Urinary bladder (tissue), 4 donors: Measurements from ENCODE around the gene DYRK1A. TPM values are rescaled to one million over a fixed set of nuclear protein-coding genes. Genes with fewer than 3 reads are reported as not detected.

Source experiments
- DNase-seq: peaks from one replicate; pipeline ENCODE4 v3.0.0-alpha.2; 2015; ENCODE audit errors: extremely low spot score
- H3K27ac ChIP-seq: one replicate; pipeline ENCODE4 v1.5.1; 2013; ENCODE audit warnings: low read depth, mild to moderate bottlenecking, moderate library complexity
- H3K36me3 ChIP-seq: one replicate; pipeline ENCODE4 v1.6.1; 2013; ENCODE audit warnings: mild to moderate bottlenecking, moderate library complexity; ENCODE audit not compliant: insufficient read depth
- H3K4me1 ChIP-seq: one replicate; pipeline ENCODE4 v1.6.1; 2013; ENCODE audit warnings: mild to moderate bottlenecking, moderate library complexity; ENCODE audit not compliant: insufficient read depth
- H3K4me3 ChIP-seq: one replicate; pipeline ENCODE4 v1.5.1; 2013; ENCODE audit warnings: low read depth, low read length
- WGBS: extraction: QIAGEN DNeasy Blood & Tissue Kit; methylation state at CpG from one replicate; pipeline ENCODE4 v1.1.7; 2013; 5-methylcytosine and 5-hydroxymethylcytosine counted together
- polyA plus RNA-seq: library from polyadenylated mRNA; stranded (reverse); fragments of 200-250 nt; gene quantifications from one replicate; pipeline ENCODE4 v1.2.3, GENCODE V29; 2013
- total RNA-seq: library from RNA; depleted of rRNA; stranded (reverse); fragments of >200 nt; gene quantifications from one replicate; pipeline ENCODE4 v1.2.3, GENCODE V29; 2014
- donor health status: healthy with polysubstance abuse.
- donor health status: healthy.

The DYRK1A gene
- total and polyA plus RNA-seq, 2 donors = 29.0 to 132 TPM

- peaks cover 4% of the 10 kb centered on the region for H3K36me3 ChIP-seq
- H3K4me1 ChIP-seq = no peaks in the 10 kb centered on the region
- H3K4me3 ChIP-seq = no peak overlapping the region
- DNase-seq = no peak
- no peak overlapping the region for H3K27ac ChIP-seq
- WGBS = 93% methylated on average over 7 of the region's 7 CpGs
Measured at GRCh38 chr21:37490084-37490483, 123.5 kb downstream of the DYRK1A start.

- 78% methylated on average over 4 of the region's 4 CpGs for WGBS
- Histone ChIP-seq H3K4me3 (no peak overlapping the region), H3K27ac (no peak overlapping the region), H3K4me1 (no peaks in the 10 kb centered on the region), H3K36me3 (no peaks in the 10 kb centered on the region)
- no peak for DNase-seq
Measured at GRCh38 chr21:37496972-37497371, 130.4 kb downstream of the DYRK1A start.

GRCh38 chr21:37498664-37499063 is 132.1 kb downstream of the DYRK1A start:
- no peaks in the 10 kb centered on the region for H3K36me3 ChIP-seq
- no peak overlapping the region for H3K27ac ChIP-seq
- no peak for DNase-seq
- H3K4me1 ChIP-seq = no peaks in the 10 kb centered on the region
- H3K4me3 ChIP-seq = no peak overlapping the region
- WGBS = 97% methylated on average over 1 of the region's 1 CpG

GRCh38 chr21:37502947-37503346 is 136.4 kb downstream of the DYRK1A start:
- 92% methylated on average over 3 of the region's 3 CpGs for WGBS
- no peaks in the 10 kb centered on the region for H3K36me3 ChIP-seq
- H3K4me1 ChIP-seq = no peaks in the 10 kb centered on the region
- H3K27ac ChIP-seq = no peak overlapping the region
- DNase-seq = no peak
- H3K4me3 ChIP-seq = no peak overlapping the region

- no peaks in the 10 kb centered on the region for H3K4me1 ChIP-seq
- 95% methylated on average over 5 of the region's 5 CpGs for whole genome bisulfite sequencing
- no peaks in the 10 kb centered on the region for H3K36me3 ChIP-seq
- H3K27ac ChIP-seq = no peak overlapping the region
- H3K4me3 ChIP-seq = no peak overlapping the region
- no peak for DNase-seq
Measured at GRCh38 chr21:37503848-37504467, 137.4 kb downstream of the DYRK1A start.

- Histone ChIP-seq H3K27ac (no peak overlapping the region), H3K4me1 (no peaks in the 10 kb centered on the region), H3K4me3 (no peak overlapping the region), H3K36me3 (no peaks in the 10 kb centered on the region)
- DNase-seq = no peak
- 96% methylated on average over 12 of the region's 12 CpGs for WGBS
Measured at GRCh38 chr21:37505963-37506362, 139.4 kb downstream of the DYRK1A start.

- no peak overlapping the region for H3K4me3 ChIP-seq
- WGBS = 75% methylated on average over 3 of the region's 3 CpGs
- DNase-seq = no peak
- H3K27ac ChIP-seq = no peak overlapping the region
- H3K4me1 ChIP-seq = no peaks in the 10 kb centered on the region
- H3K36me3 ChIP-seq = peaks cover 2% of the 10 kb centered on the region
Measured at GRCh38 chr21:37507716-37508115, 141.1 kb downstream of the DYRK1A start.

GRCh38 chr21:37508341-37508740 is 141.8 kb downstream of the DYRK1A start:
- peaks cover 2% of the 10 kb centered on the region for H3K36me3 ChIP-seq
- no peak for DNase-seq
- WGBS = 82% methylated on average over 10 of the region's 10 CpGs
- H3K4me1 ChIP-seq = no peaks in the 10 kb centered on the region
- no peak overlapping the region for H3K27ac ChIP-seq
- no peak overlapping the region for H3K4me3 ChIP-seq

- Histone ChIP-seq H3K4me3 (no peak overlapping the region), H3K4me1 (no peaks in the 10 kb centered on the region), H3K36me3 (peaks cover 2% of the 10 kb centered on the region), H3K27ac (no peak overlapping the region)
- DNase-seq = no peak
- 52% methylated on average over 5 of the region's 5 CpGs for WGBS
Measured at GRCh38 chr21:37509802-37510393, 143.3 kb downstream of the DYRK1A start.

- H3K4me1 ChIP-seq = no peaks in the 10 kb centered on the region
- no peak for DNase-seq
- H3K4me3 ChIP-seq = no peak overlapping the region
- no peak overlapping the region for H3K27ac ChIP-seq
- WGBS = 96% methylated on average over 5 of the region's 5 CpGs
- peaks cover 2% of the 10 kb centered on the region for H3K36me3 ChIP-seq
Measured at GRCh38 chr21:37511848-37512247, 145.3 kb downstream of the DYRK1A start.

- Histone ChIP-seq H3K27ac (no peak overlapping the region), H3K36me3 (peaks cover 2% of the 10 kb centered on the region), H3K4me3 (no peak overlapping the region), H3K4me1 (no peaks in the 10 kb centered on the region)
- WGBS = 92% methylated on average over 3 of the region's 3 CpGs
- no peak for DNase-seq
Measured at GRCh38 chr21:37513383-37513782, 146.8 kb downstream of the DYRK1A start.

- 80% methylated on average over 8 of the region's 8 CpGs for WGBS
- no peaks in the 10 kb centered on the region for H3K4me1 ChIP-seq
- DNase-seq = no peak
- H3K36me3 ChIP-seq = peaks cover 2% of the 10 kb centered on the region
- H3K4me3 ChIP-seq = no peak overlapping the region
- no peak overlapping the region for H3K27ac ChIP-seq
Measured at GRCh38 chr21:37514038-37514667, 147.6 kb downstream of the DYRK1A start.

- 97% methylated on average over 7 of the region's 7 CpGs for WGBS
- DNase-seq = no peak
Measured at GRCh38 chr21:37516998-37517397, 150.4 kb downstream of the DYRK1A start.

GRCh38 chr21:37520801-37521200 is 154.2 kb downstream of the DYRK1A start:
- Histone ChIP-seq H3K27ac (no peak overlapping the region), H3K4me1 (no peaks in the 10 kb centered on the region), H3K4me3 (no peak overlapping the region), H3K36me3 (no peaks in the 10 kb centered on the region)
- DNase-seq = no peak
- 94% methylated on average over 11 of the region's 11 CpGs for WGBS

More at GRCh38 chr21:37516998-37517397, 150.4 kb downstream of the DYRK1A start:
- Histone ChIP-seq H3K4me1 (no peaks in the 10 kb centered on the region), H3K36me3 (peaks cover 2% of the 10 kb centered on the region), H3K27ac (no peak overlapping the region), H3K4me3 (no peak overlapping the region)
